DOHH2 (cell line): ENCODE measurements around the gene UNC79.

Source experiments
- H3F3A ChIP-seq: fragments of 200-600 bp; sonication (generic), shearing (Covaris generic); 2 replicates; pipeline ENCODE4 v1.6.0; 2016; ENCODE audit warnings: antibody characterized with exemption, mild to moderate bottlenecking; ENCODE audit not compliant: control insufficient read depth, insufficient read depth
- H3K27ac ChIP-seq: fragments of 200-600 bp; sonication (generic); 2 replicates; pipeline ENCODE4 v1.5.1; 2014; ENCODE audit warnings: low read depth, mild to moderate bottlenecking, low read length, moderate library complexity
- H3K27me3 ChIP-seq: fragments of 200-600 bp; sonication (generic); 2 replicates; pipeline ENCODE4 v1.6.1; 2014; ENCODE audit warnings: mild to moderate bottlenecking, low read length, mixed read lengths; ENCODE audit not compliant: control insufficient read depth
- H3K36me3 ChIP-seq: fragments of 200-600 bp; sonication (generic); 2 replicates; pipeline ENCODE4 v1.6.1; 2014; ENCODE audit warnings: mild to moderate bottlenecking, low read length, moderate library complexity, mixed read lengths; ENCODE audit not compliant: control insufficient read depth
- H3K4me1 ChIP-seq: fragments of 200-600 bp; sonication (generic); 2 replicates; pipeline ENCODE4 v1.6.1; 2014; ENCODE audit warnings: mild to moderate bottlenecking, low read length, mixed read lengths; ENCODE audit not compliant: control insufficient read depth
- H3K4me2 ChIP-seq: fragments of 200-600 bp; sonication (generic); 2 replicates; pipeline ENCODE4 v1.6.0; 2014; ENCODE audit warnings: mild to moderate bottlenecking, low read length, moderate library complexity
- H3K4me3 ChIP-seq: fragments of 200-600 bp; sonication (generic); 2 replicates; pipeline ENCODE4 v1.5.1; 2014; ENCODE audit warnings: mild to moderate bottlenecking, low read length, mixed read lengths
- H3K79me2 ChIP-seq: fragments of 200-600 bp; sonication (generic); 2 replicates; pipeline ENCODE4 v1.6.1; 2014; ENCODE audit warnings: mild to moderate bottlenecking, low read length, mixed read lengths; ENCODE audit not compliant: control insufficient read depth
- H3K9me2 ChIP-seq: fragments of 200-600 bp; sonication (generic); replicated peaks from 2 replicates; pipeline ENCODE4 v1.6.1; 2014; ENCODE audit warnings: mild to moderate bottlenecking, low read length, mixed read lengths; ENCODE audit not compliant: control insufficient read depth
- H3K9me3 ChIP-seq: fragments of 200-600 bp; sonication (generic); 2 replicates; pipeline ENCODE4 v1.6.1; 2014; ENCODE audit warnings: antibody characterized with exemption, low read length, mixed read lengths; ENCODE audit not compliant: control insufficient read depth, insufficient read depth
- H4K20me1 ChIP-seq: fragments of 200-600 bp; sonication (generic); 2 replicates; pipeline ENCODE4 v1.6.0; 2014; ENCODE audit warnings: low read depth, mild to moderate bottlenecking, antibody characterized with exemption, low read length, moderate library complexity; ENCODE audit not compliant: control insufficient read depth, insufficient read depth
- CTCF ChIP-seq: fragments of 200-600 bp; sonication (generic); IDR thresholded peaks from one replicate; pipeline ENCODE4 v1.5.1; 2014; ENCODE audit warnings: antibody characterized with exemption, mild to moderate bottlenecking, low read depth, low read length; ENCODE audit not compliant: poor library complexity, severe bottlenecking
- EZH2phosphoT487 ChIP-seq: fragments of 200-600 bp; sonication (generic); IDR thresholded peaks from 2 replicates; pipeline ENCODE4 v1.6.1; 2017; ENCODE audit warnings: borderline replicate concordance, mild to moderate bottlenecking, antibody characterized with exemption, low read length, moderate library complexity, mixed read lengths

Gene UNC79

DNA sequence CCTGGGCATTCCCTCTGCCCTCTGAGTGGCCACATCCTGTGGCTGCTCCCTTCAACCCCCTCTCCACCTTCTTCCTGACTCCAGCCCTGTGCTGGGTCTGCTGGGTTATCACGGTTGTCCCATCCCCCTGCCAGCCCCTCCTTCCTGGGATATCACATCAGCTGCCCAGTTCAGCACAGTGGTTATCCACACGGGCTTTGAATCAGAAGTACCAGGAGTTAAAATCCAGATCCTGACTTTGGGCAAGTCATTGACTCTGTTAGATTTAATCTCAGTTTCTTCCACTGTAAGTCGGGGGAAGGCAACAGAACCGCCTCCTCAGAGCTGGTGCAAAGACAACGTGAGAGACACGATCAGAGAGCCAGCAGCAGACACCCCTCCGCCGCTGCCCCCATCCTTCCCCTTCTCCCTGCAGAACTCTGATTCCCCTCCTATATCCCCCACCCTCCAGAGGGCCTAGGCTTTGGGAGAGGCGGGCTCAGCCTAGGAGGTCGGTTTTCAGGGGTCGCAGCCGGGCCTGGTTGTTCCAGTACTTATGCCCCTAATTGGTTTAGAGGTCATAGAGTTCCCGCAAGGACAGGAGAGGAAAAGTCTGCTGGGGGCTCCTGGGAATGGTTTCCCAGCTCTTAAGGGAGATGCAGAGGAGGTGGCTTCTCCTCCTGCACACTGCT is 315.0 kb downstream of the UNC79 start:
- H3K4me2 ChIP-seq, result no peak overlapping the region
- no peaks in the 10 kb centered on the region for H3K36me3 ChIP-seq
- no peaks in the 10 kb centered on the region for H3K9me3 ChIP-seq
- H3K27me3 ChIP-seq, result no peaks in the 10 kb centered on the region
- H3K4me3 ChIP-seq, result no peak overlapping the region
- no peaks in the 10 kb centered on the region for H4K20me1 ChIP-seq
- no peaks in the 10 kb centered on the region for H3K9me2 ChIP-seq
- no peak for TF ChIP-seq EZH2phosphoT487
- TF ChIP-seq CTCF, result no peak
- no peak overlapping the region for H3K27ac ChIP-seq
- no peaks in the 10 kb centered on the region for H3K79me2 ChIP-seq
- H3F3A ChIP-seq, result no peaks in the 10 kb centered on the region
- no peaks in the 10 kb centered on the region for H3K4me1 ChIP-seq

DNA sequence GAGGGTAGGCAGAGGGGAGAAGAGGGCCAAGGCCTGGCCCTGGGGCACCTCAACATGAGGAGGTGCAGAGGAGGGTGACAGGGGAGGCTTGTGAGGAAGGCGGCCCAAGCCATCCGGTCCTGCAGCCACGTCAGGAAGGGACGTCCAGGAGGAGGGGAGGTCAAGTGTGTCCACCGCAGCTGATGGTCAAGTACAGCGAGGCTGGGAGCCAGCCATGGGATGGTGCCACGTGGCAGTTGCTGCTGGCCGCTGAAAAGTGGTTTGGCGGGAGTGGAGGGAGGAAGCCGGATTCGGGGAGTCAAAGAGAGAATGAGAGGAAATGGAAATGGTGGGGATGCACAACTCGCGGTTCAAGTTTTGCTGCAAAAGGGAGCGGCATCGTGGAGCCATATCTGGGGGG is 316.4 kb downstream of the UNC79 start:
- no peak overlapping the region for H3K27ac ChIP-seq

DNA sequence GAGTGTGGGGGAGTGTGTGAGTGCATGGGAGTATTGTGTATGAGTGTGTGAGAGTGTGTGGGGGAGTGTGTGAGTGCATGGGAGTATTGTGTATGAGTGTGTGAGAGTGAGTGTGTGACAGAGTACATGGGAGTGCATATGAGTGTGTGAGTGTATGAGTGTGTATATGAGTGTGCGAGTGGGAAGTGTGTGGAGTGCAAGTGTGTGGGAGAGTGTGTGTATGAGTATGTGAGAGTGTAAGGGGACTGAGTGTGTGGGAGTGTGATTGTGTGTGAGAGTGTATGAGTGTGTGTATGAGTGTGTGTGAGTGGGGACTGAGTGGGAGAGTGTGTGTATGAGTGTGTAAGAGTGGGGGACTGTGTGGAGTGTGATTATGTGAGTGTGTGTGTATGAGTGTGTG is 316.8 kb downstream of the UNC79 start:
- H3K27me3 ChIP-seq, result no peaks in the 10 kb centered on the region
- no peaks in the 10 kb centered on the region for H3K36me3 ChIP-seq
- no peak overlapping the region for H3K27ac ChIP-seq
- no peaks in the 10 kb centered on the region for H3K79me2 ChIP-seq
- no peaks in the 10 kb centered on the region for H3K4me1 ChIP-seq
- H3K9me2 ChIP-seq, result no peaks in the 10 kb centered on the region
- no peak overlapping the region for H3K4me3 ChIP-seq
- TF ChIP-seq CTCF (no peak), EZH2phosphoT487 (no peak)
- H3K4me2 ChIP-seq, result no peak overlapping the region
- no peaks in the 10 kb centered on the region for H3K9me3 ChIP-seq
- no peaks in the 10 kb centered on the region for H4K20me1 ChIP-seq
- H3F3A ChIP-seq, result no peaks in the 10 kb centered on the region

More for the DNA sequence above, 316.4 kb downstream of the UNC79 start:
- Histone ChIP-seq H3K36me3 (no peaks in the 10 kb centered on the region), H3F3A (no peaks in the 10 kb centered on the region), H3K79me2 (no peaks in the 10 kb centered on the region), H3K4me3 (no peak overlapping the region), H3K9me2 (no peaks in the 10 kb centered on the region), H3K9me3 (no peaks in the 10 kb centered on the region), H4K20me1 (no peaks in the 10 kb centered on the region), H3K4me1 (no peaks in the 10 kb centered on the region), H3K27me3 (no peaks in the 10 kb centered on the region), H3K4me2 (no peak overlapping the region)
- no peak for TF ChIP-seq EZH2phosphoT487
- no peak for TF ChIP-seq CTCF
